GM20000 (cell line): ENCODE measurements around the gene NAA60.

Experiments
- DNase-seq: peaks from one replicate; pipeline ENCODE4 v3.0.0; 2012; ENCODE audit warnings: low spot score
- CTCF ChIP-seq: IDR thresholded peaks from 2 replicates; pipeline ENCODE4 v1.5.1; 2012; ENCODE audit warnings: mild to moderate bottlenecking, control low read depth; ENCODE audit errors: extremely low read depth, missing control alignments

NAA60 gene

DNA sequence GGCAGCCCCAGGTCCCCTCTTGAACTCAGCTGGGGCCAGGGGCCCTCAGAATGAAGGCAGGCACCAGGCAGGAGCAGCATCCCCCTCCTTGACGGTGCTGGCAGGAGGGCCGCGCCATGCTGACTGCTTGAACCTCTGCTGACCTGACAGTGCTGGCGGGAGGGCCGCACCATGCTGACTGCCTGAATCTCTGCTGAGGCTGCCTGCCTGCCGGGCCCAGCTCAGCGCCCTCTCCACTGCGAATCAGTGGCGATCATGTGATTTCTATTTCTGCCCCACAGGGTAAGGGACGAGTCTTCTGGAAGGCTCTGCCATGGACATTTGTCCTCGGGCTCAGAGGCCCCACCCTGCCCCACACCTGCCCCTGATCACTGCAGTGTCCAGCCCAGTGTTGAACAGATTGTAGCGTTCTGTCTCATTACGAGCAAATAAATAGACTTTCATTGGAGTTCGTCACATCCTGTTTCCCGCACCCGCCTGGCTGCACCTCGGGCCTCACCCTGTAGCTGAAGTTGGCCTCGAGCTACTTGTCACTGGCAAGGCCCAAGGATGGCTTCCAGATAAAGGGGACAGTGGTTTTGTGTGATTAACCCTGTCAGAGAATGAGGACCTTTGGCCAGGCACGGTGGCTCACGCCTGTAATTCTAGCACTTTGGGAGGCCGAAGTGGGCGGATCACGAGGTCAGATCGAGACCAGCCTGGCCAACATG is 43.2 kb downstream of the NAA60 start:
- DNase-seq = no peak
- TF ChIP-seq CTCF = no peak

DNA sequence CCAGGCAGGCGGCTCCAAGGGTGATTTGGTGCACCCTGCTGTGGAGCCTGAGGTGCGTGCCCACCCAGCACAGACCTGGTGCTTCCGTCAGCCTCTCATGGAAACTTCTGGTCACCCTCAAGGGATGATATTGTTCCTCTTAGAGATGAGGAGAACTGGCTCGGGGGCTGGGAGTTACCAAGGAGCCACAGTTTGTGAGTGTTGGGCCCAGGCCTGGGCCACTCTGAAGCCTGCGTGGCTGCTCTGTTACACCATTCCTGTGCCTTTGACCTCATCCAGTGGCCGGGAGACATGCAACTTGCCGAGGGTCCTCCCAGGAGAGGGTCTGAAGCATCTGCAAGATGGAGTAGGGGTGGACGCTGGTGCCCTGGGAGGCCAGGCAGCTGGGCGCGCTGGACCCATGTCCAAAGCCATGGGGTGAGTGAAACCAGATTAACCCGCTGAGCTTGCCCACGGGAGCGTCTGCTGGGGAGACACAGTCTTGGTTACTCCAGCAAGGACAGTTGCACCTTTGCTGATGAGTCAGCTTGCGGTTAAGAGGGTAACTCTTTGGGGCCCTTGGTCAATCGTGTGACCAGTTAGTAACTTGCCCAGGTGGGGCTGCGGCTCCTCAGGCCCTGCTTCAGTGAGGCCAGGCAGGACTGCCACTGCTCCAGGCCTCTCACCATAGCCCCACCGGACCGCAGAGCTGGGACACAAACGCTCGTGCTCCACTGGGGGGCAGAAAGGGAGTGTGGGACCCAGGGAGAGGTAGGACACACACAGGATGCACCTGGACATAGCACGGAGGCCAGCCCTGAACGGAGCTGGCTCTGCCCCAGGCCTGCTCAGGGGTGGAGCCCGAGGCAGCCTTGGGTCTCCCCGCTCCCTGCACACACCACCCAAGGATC is 44.3 kb downstream of the NAA60 start:
- no peak for DNase-seq
- TF ChIP-seq CTCF = no peak

GRCh38 chr16:3488801-3489200 is 45.3 kb downstream of the NAA60 start:
- DNase-seq = no peak
- TF ChIP-seq CTCF = no peak

GRCh38 chr16:3490911-3491629 is 47.6 kb downstream of the NAA60 start:
- no peak for TF ChIP-seq CTCF
- peak; percentile 62 for DNase-seq

GRCh38 chr16:3492356-3492755 is 48.9 kb downstream of the NAA60 start:
- TF ChIP-seq CTCF = no peak
- DNase-seq = no peak

GRCh38 chr16:3494386-3494973 is 51.0 kb downstream of the NAA60 start:
- DNase-seq = no peak
- TF ChIP-seq CTCF = no peak
